HG02571 (cell line): Measurements from ENCODE around the gene MARCHF10.
"Not testable (repeated sequence)": the region's sequence is repeated elsewhere in the genome, so short reads cannot be mapped to it uniquely, and the experiment has no call there.

Experiments
- ATAC-seq: cut with Tn5 transposase; IDR thresholded peaks from one replicate; pipeline ENCODE4 v1.9.1; 2021; ENCODE audit warnings: mild to moderate bottlenecking, moderate library complexity; ENCODE audit not compliant: unreplicated experiment

MARCHF10 gene

GRCh38 chr17:62807812-62808575, at the start of gene MARCHF10:
MARCHF10 (minus strand) TSS chr17:62808314; CDS start chr17:62801735, 6,579 bp downstream.
- ATAC-seq = no peak

GRCh38 chr17:62857526-62857925, 49.4 kb upstream of the MARCHF10 start:
- ATAC-seq = no peak

GRCh38 chr17:62856594-62856993, 48.5 kb upstream of the MARCHF10 start:
- ATAC-seq = no peak

- ATAC-seq = no peak
Observed at GRCh38 chr17:62855156-62855555, 47.0 kb upstream of the MARCHF10 start.

- no peak for ATAC-seq
Observed at GRCh38 chr17:62854098-62854680, 46.1 kb upstream of the MARCHF10 start.

GRCh38 chr17:62852195-62852594, 44.1 kb upstream of the MARCHF10 start:
- no peak for ATAC-seq

GRCh38 chr17:62849591-62850415, 41.7 kb upstream of the MARCHF10 start:
- ATAC-seq = not testable (repeated sequence)

GRCh38 chr17:62848334-62848733, 40.2 kb upstream of the MARCHF10 start:
- no peak for ATAC-seq

- ATAC-seq = no peak
Observed at GRCh38 chr17:62847426-62847825, 39.3 kb upstream of the MARCHF10 start.

- ATAC-seq = no peak
Observed at GRCh38 chr17:62840871-62841270, 32.8 kb upstream of the MARCHF10 start.

GRCh38 chr17:62833816-62834215, 25.7 kb upstream of the MARCHF10 start:
- not testable (repeated sequence) for ATAC-seq

- ATAC-seq = no peak
Observed at GRCh38 chr17:62832405-62832804, 24.3 kb upstream of the MARCHF10 start.

GRCh38 chr17:62831066-62831465, 23.0 kb upstream of the MARCHF10 start:
- ATAC-seq = not testable (repeated sequence)

- no peak for ATAC-seq
Observed at GRCh38 chr17:62827746-62828485, 19.8 kb upstream of the MARCHF10 start.

- no peak for ATAC-seq
Observed at GRCh38 chr17:62826956-62827355, 18.8 kb upstream of the MARCHF10 start.

- no peak for ATAC-seq
Observed at GRCh38 chr17:62825182-62825581, 17.1 kb upstream of the MARCHF10 start.

GRCh38 chr17:62824290-62825131, 16.4 kb upstream of the MARCHF10 start:
- no peak for ATAC-seq

- no peak for ATAC-seq
Observed at GRCh38 chr17:62823111-62823893, 15.2 kb upstream of the MARCHF10 start.
